ENCODE results near the gene ATN1. TPM values are rescaled to one million over a fixed set of nuclear protein-coding genes. Genes with fewer than 3 reads are reported as not detected.
"Not testable (repeated sequence)": the region's sequence is repeated elsewhere in the genome, so short reads cannot be mapped to it uniquely, and the experiment has no call there.

Gene ATN1
- total and polyA plus RNA-seq, 5 donors: 70.1 to 89.3 (median 88.5) TPM

- intact Hi-C loops (cut with DNase I): no loop called here
Observed at GRCh38 chr12:6904280-6905276, 23.2 kb upstream of the ATN1 start, which contains the start of gene LRRC23. Gene LRRC23 (plus strand): TSS chr12:6904822. CDS start chr12:6905634, 812 bp downstream.

GRCh38 chr12:6905414-6906040 lies 22.2 kb upstream of the ATN1 start:
- no peaks in the 10 kb centered on the region for H3K27me3 ChIP-seq (ENCODE audit: control insufficient read depth, insufficient read depth)
- no peaks in the 10 kb centered on the region for H3K9me3 ChIP-seq (ENCODE audit: control insufficient read depth, low read length)
- DNase-seq (no peak), ATAC-seq (no peak)
- H3K4me1 ChIP-seq (ENCODE audit: control insufficient read depth, insufficient read depth, low read length): no peaks in the 10 kb centered on the region
- WGBS: 58% methylated on average over 5 of the region's 5 CpGs
- intact Hi-C loops (cut with DNase I): no loop called here
- H3K27ac ChIP-seq (ENCODE audit: low read length): peak overlapping the region; percentile 69
- peak overlapping the region; percentile 60 for H3K4me3 ChIP-seq (ENCODE audit: low read length)

More at GRCh38 chr12:6904280-6905276, 23.2 kb upstream of the ATN1 start, which contains the start of gene LRRC23:
- peak; percentile 95 to 96 for ATAC-seq
- DNase-seq: peak; percentile 98 to 99 (median 98)
- Histone ChIP-seq H3K9me3 (ENCODE audit: control insufficient read depth, low read length) (no peaks in the 10 kb centered on the region), H3K4me3 (ENCODE audit: low read length) (peak within 1 kb of the TSS; percentile 60), H3K27ac (ENCODE audit: low read length) (peak within 1 kb of the TSS; percentile 69), H3K4me1 (ENCODE audit: control insufficient read depth, insufficient read depth, low read length) (no peaks in the 10 kb centered on the region), H3K27me3 (ENCODE audit: control insufficient read depth, insufficient read depth) (no peaks in the 10 kb centered on the region)
- WGBS: 4% methylated on average over 34 of the region's 34 CpGs

GRCh38 chr12:6908141-6908540 lies 19.6 kb upstream of the ATN1 start:
- ATAC-seq; H3K27ac ChIP-seq (ENCODE audit: low read length); H3K4me3 ChIP-seq (ENCODE audit: low read length); DNase-seq; H3K27me3 ChIP-seq (ENCODE audit: control insufficient read depth, insufficient read depth); intact Hi-C loops (cut with DNase I); H3K4me1 ChIP-seq (ENCODE audit: control insufficient read depth, insufficient read depth, low read length); H3K9me3 ChIP-seq (ENCODE audit: control insufficient read depth, low read length): not testable (repeated sequence)
- 94% methylated on average over 11 of the region's 11 CpGs for WGBS

- no peaks in the 10 kb centered on the region for H3K9me3 ChIP-seq (ENCODE audit: control insufficient read depth, low read length)
- H3K4me1 ChIP-seq (ENCODE audit: control insufficient read depth, insufficient read depth, low read length): no peaks in the 10 kb centered on the region
- intact Hi-C loops (cut with DNase I): no loop called here
- ATAC-seq (no peak), DNase-seq (no peak)
- no peaks in the 10 kb centered on the region for H3K27me3 ChIP-seq (ENCODE audit: control insufficient read depth, insufficient read depth)
- H3K4me3 ChIP-seq (ENCODE audit: low read length): no peak overlapping the region
- no peak overlapping the region for H3K27ac ChIP-seq (ENCODE audit: low read length)
- WGBS: 89% methylated on average over 4 of the region's 4 CpGs
Observed at GRCh38 chr12:6909421-6910145, 18.2 kb upstream of the ATN1 start.

GRCh38 chr12:6912164-6912935 lies 15.4 kb upstream of the ATN1 start:
- WGBS: 86% methylated on average over 15 of the region's 15 CpGs
- H3K4me3 ChIP-seq (ENCODE audit: low read length): no peak overlapping the region
- H3K27me3 ChIP-seq (ENCODE audit: control insufficient read depth, insufficient read depth): no peaks in the 10 kb centered on the region
- no peaks in the 10 kb centered on the region for H3K4me1 ChIP-seq (ENCODE audit: control insufficient read depth, insufficient read depth, low read length)
- ATAC-seq (no peak), DNase-seq (no peak)
- H3K27ac ChIP-seq (ENCODE audit: low read length): no peak overlapping the region
- intact Hi-C loops (cut with DNase I): no loop called here
- H3K9me3 ChIP-seq (ENCODE audit: control insufficient read depth, low read length): no peaks in the 10 kb centered on the region

- Histone ChIP-seq H3K27me3 (ENCODE audit: control insufficient read depth, insufficient read depth) (no peaks in the 10 kb centered on the region), H3K27ac (ENCODE audit: low read length) (peak within 1 kb of the TSS; percentile 54), H3K9me3 (ENCODE audit: control insufficient read depth, low read length) (no peaks in the 10 kb centered on the region), H3K4me1 (ENCODE audit: control insufficient read depth, insufficient read depth, low read length) (no peaks in the 10 kb centered on the region), H3K4me3 (ENCODE audit: low read length) (peak within 1 kb of the TSS; percentile 91)
- under 1% methylated on average over 68 of the region's 68 CpGs for WGBS
- intact Hi-C loops (cut with DNase I): no loop called here
- DNase-seq: peak; percentile 87 to 93 (median 92)
- ATAC-seq: peak; percentile 89 to 92
Observed at GRCh38 chr12:6914246-6914946, 13.4 kb upstream of the ATN1 start, which contains the start of gene ENO2. Gene ENO2 (plus strand): TSS chr12:6914580. CDS start chr12:6915833, 1,253 bp downstream.

DNA sequence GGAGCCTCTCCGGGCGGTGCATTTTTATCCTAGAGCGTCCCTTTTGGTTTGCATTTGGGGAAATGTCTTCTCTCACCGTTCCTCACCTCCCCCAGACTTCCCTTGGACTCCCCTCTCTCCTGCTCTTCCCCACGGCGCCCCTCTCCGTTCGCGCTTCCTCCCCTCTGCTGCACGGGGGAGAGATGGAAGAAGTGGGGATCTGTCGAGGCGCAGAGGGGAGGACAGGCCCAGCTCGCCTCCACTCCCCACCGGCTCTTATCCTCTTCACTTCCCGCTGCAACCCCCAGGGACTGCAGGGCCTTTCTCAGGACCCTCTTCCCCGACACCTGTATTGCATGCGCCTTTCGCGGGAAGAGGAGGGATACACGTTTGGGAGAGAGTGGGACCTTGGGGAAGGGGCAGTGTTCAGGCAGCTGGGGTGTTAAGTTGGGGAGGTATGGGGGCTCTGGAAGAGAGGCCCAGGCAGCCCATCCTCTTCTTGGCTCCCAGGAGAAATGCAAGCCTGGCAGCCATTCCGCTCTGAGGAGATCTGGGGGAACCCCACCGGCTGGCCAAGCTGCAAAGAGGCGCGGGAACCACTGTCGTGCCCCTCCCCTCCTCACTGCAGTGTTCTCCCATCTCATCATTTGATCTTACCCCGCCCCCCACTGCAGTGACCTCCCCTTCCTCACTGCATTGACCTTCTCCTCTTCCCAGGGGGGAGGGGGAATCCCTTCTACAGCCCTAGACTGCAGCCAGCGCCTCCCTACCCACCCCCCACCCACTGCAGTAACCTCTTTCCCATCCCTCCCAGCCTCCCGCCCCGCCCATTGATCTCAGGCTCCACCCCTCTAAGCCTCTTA lies 12.6 kb upstream of the ATN1 start:
- peak; percentile 7 to 19 for ATAC-seq
- 18% methylated on average over 29 of the region's 29 CpGs for WGBS
- intact Hi-C loops (cut with DNase I): no loop called here
- H3K27me3 ChIP-seq (ENCODE audit: control insufficient read depth, insufficient read depth): no peaks in the 10 kb centered on the region
- H3K27ac ChIP-seq (ENCODE audit: low read length): no peak overlapping the region
- no peaks in the 10 kb centered on the region for H3K9me3 ChIP-seq (ENCODE audit: control insufficient read depth, low read length)
- no peaks in the 10 kb centered on the region for H3K4me1 ChIP-seq (ENCODE audit: control insufficient read depth, insufficient read depth, low read length)
- DNase-seq: peak in 2 of 3 donors; percentile 48 to 77
- peak overlapping the region; percentile 91 for H3K4me3 ChIP-seq (ENCODE audit: low read length)

GRCh38 chr12:6915789-6916285 lies 11.9 kb upstream of the ATN1 start:
- no peaks in the 10 kb centered on the region for H3K27me3 ChIP-seq (ENCODE audit: control insufficient read depth, insufficient read depth)
- H3K9me3 ChIP-seq (ENCODE audit: control insufficient read depth, low read length): no peaks in the 10 kb centered on the region
- WGBS: 77% methylated on average over 14 of the region's 14 CpGs
- H3K27ac ChIP-seq (ENCODE audit: low read length): no peak overlapping the region
- intact Hi-C loops (cut with DNase I): no loop called here
- H3K4me1 ChIP-seq (ENCODE audit: control insufficient read depth, insufficient read depth, low read length): no peaks in the 10 kb centered on the region
- ATAC-seq (no peak), DNase-seq (no peak)
- H3K4me3 ChIP-seq (ENCODE audit: low read length): no peak overlapping the region

All from right cardiac atrium (tissue), 5 donors.